OCI-LY7 (cell line): ENCODE data around the gene NAPB. TPM values are rescaled to one million over a fixed set of nuclear protein-coding genes. Genes with fewer than 3 reads are reported as not detected.
A peak's percentile ranks its signal among the peaks of the same experiment; 100 is the strongest.

Source experiments
- BruUV-seq: library from RNA; stranded (reverse); fragments of 400-500 nt; replicated peaks from 2 replicates; lab custom pipeline; 2021; lab: Mats Ljungman, UMichigan
- CTCF ChIA-PET: fragments of 300-600 bp; sonication (Branson Sonifier 250); formaldehyde crosslinking; loops from one replicate; lab custom pipeline; 2022; ENCODE audit warnings: antibody characterized with exemption; ENCODE audit not compliant: unreplicated experiment; lab: Charles Lee
- POLR2A ChIA-PET: fragments of 300-600 bp; sonication (Branson Sonifier 250); formaldehyde crosslinking; loops from one replicate; lab custom pipeline; 2022; ENCODE audit warnings: antibody characterized with exemption; lab: Charles Lee
- DNase-seq: peaks from one replicate; pipeline ENCODE4 v3.0.0-alpha.2; 2015; ENCODE audit warnings: low spot score
- H2AFZ ChIP-seq: fragments of 200-600 bp; sonication (generic), shearing (Covaris generic); 2 replicates; pipeline ENCODE4 v1.6.1; 2014; ENCODE audit warnings: mild to moderate bottlenecking, antibody characterized with exemption, low read length, moderate library complexity
- H3K27ac ChIP-seq: fragments of 200-600 bp; sonication (generic); 2 replicates; pipeline ENCODE4 v1.5.1; 2014; ENCODE audit warnings: mixed run types, low read depth, mild to moderate bottlenecking, moderate library complexity, low read length, inconsistent platforms; ENCODE audit not compliant: poor library complexity, severe bottlenecking
- H3K36me3 ChIP-seq: fragments of 200-600 bp; sonication (generic); 2 replicates; pipeline ENCODE4 v1.6.1; 2014; ENCODE audit warnings: mild to moderate bottlenecking, antibody characterized with exemption, low read length, moderate library complexity, mixed read lengths; ENCODE audit not compliant: insufficient read depth
- H3K4me1 ChIP-seq: fragments of 200-600 bp; sonication (generic); 2 replicates; pipeline ENCODE4 v1.5.1; 2014; ENCODE audit warnings: mild to moderate bottlenecking, low read length; ENCODE audit not compliant: insufficient read depth, poor library complexity, severe bottlenecking
- H3K4me2 ChIP-seq: fragments of 200-600 bp; sonication (generic); 2 replicates; pipeline ENCODE4 v1.6.1; 2014; ENCODE audit warnings: mild to moderate bottlenecking, low read length
- H3K4me3 ChIP-seq: fragments of 200-600 bp; sonication (generic); 2 replicates; pipeline ENCODE4 v1.5.1; 2014; ENCODE audit warnings: mild to moderate bottlenecking, low read depth, low read length; ENCODE audit not compliant: poor library complexity, severe bottlenecking
- H3K79me2 ChIP-seq: fragments of 200-600 bp; sonication (generic); 2 replicates; pipeline ENCODE4 v1.6.1; 2016; ENCODE audit warnings: low read depth, mild to moderate bottlenecking, low read length, moderate library complexity, mixed read lengths; ENCODE audit not compliant: insufficient read depth
- H3K9me2 ChIP-seq: fragments of 200-600 bp; sonication (generic); 2 replicates; pipeline ENCODE4 v1.6.1; 2016; ENCODE audit warnings: mild to moderate bottlenecking, low read length, mixed read lengths; ENCODE audit not compliant: insufficient read depth
- H3K9me3 ChIP-seq: fragments of 200-600 bp; sonication (generic); 2 replicates; pipeline ENCODE4 v1.6.1; 2014; ENCODE audit warnings: mild to moderate bottlenecking, mixed run types, low read length, mixed read lengths
- H4K20me1 ChIP-seq: fragments of 200-600 bp; sonication (generic); 2 replicates; pipeline ENCODE4 v1.6.1; 2014; ENCODE audit warnings: mild to moderate bottlenecking, antibody characterized with exemption, low read length, moderate library complexity, mixed read lengths; ENCODE audit not compliant: insufficient read depth
- CTCF ChIP-seq: fragments of 200-600 bp; sonication (generic); conservative IDR thresholded peaks from 2 replicates; pipeline ENCODE4 v1.5.1; 2014; ENCODE audit warnings: mild to moderate bottlenecking, antibody characterized with exemption, low read length, moderate library complexity, mixed read lengths
- EZH2phosphoT487 ChIP-seq: fragments of 200-600 bp; sonication (generic); IDR thresholded peaks from 2 replicates; pipeline ENCODE4 v1.6.1; 2018; ENCODE audit warnings: low read depth, borderline replicate concordance, mild to moderate bottlenecking, mixed run types, antibody characterized with exemption, low read length, moderate library complexity, mixed read lengths
- intact Hi-C: fragments of 100-400 bp; cut with micrococcal nuclease; formaldehyde crosslinking; loops from one replicate; pipeline ENCODE4 v1.10.0; 2022; ENCODE audit not compliant: unreplicated experiment
- total RNA-seq, 2 experiments: library from RNA; depleted of rRNA in 1 of 2; stranded (reverse); fragments of >200 nt in 1 of 2; shearing (Covaris generic) in 1 of 2; gene quantifications; 2 replicates each; pipeline ENCODE4 v1.2.3, GENCODE V29; 2014 to 2022

Gene NAPB
- total RNA-seq, 2 experiments from 2014 or later: 9.3 to 12.1 TPM

- intact Hi-C loops: loop anchor here (1.0 kb wide), 1 partner anchor 9 kb away; the partner anchor contains the start of gene NXT1
- BruUV-seq: no TSS peak
- POLR2A ChIA-PET: interaction anchor here (1.0 to 2.6 kb wide), 7 partner anchors 9 to 63 kb away, joined by 3 to 25 read pairs (median 5); partner anchors contain the start of genes NAPB and NXT1
- Histone ChIP-seq H3K36me3 (peaks cover 23% of the 10 kb centered on the region), H3K27ac (peak overlapping the region; percentile 46), H3K9me3 (no peaks in the 10 kb centered on the region), H3K79me2 (peaks cover 32% of the 10 kb centered on the region), H3K4me1 (peaks cover 40% of the 10 kb centered on the region), H3K4me3 (peak overlapping the region; percentile 69), H3K9me2 (no peaks in the 10 kb centered on the region), H3K4me2 (peak overlapping the region; percentile 84), H2AFZ (peak overlapping the region; percentile 71; the same call in 1 of the 2 replicates), H4K20me1 (peaks cover 11% of the 10 kb centered on the region)
- TF ChIP-seq EZH2phosphoT487 (no peak), CTCF (no peak)
- CTCF ChIA-PET: interaction anchor here (0.5 to 3.0 kb wide), 3 partner anchors 9 to 51 kb away, joined by 3 to 13 read pairs (median 3); partner anchors contain the start of gene NXT1
- no peak for DNase-seq
These were observed 62.2 kb downstream of the NAPB start for GRCh38 chr20:23358923-23359593.

- H3K36me3 ChIP-seq: peaks cover 28% of the 10 kb centered on the region
- no TSS peak for BruUV-seq
- ChIA-PET POLR2A (interaction anchor here (0.8 to 2.6 kb wide), 12 partner anchors 8 to 64 kb away, joined by 3 to 25 read pairs (median 4); partner anchors contain the start of genes NAPB and NXT1), CTCF (interaction anchor here (1.3 to 3.0 kb wide), 2 partner anchors 9 to 20 kb away, joined by 3 to 13 read pairs; partner anchors contain the start of gene NXT1)
- intact Hi-C loops: loop anchor here (1.0 kb wide), 1 partner anchor 8 kb away; the partner anchor contains the start of gene NXT1
- no peak for DNase-seq
- peaks cover 6% of the 10 kb centered on the region for H4K20me1 ChIP-seq
- peaks cover 35% of the 10 kb centered on the region for H3K4me1 ChIP-seq
- peak overlapping the region; percentile 84 for H3K4me2 ChIP-seq
- peak overlapping the region; percentile 69 for H3K4me3 ChIP-seq
- TF ChIP-seq CTCF (no peak), EZH2phosphoT487 (no peak)
- H2AFZ ChIP-seq: peak overlapping the region; percentile 71; the same call in 1 of the 2 replicates
- H3K79me2 ChIP-seq: peaks cover 32% of the 10 kb centered on the region
- H3K27ac ChIP-seq: peak overlapping the region; percentile 46
- no peaks in the 10 kb centered on the region for H3K9me3 ChIP-seq
- no peaks in the 10 kb centered on the region for H3K9me2 ChIP-seq
These were observed 62.8 kb downstream of the NAPB start for GRCh38 chr20:23358563-23358906.
